NCI-H2227 treated with DMSO at 0.1 percent for 48 hours (cell line): ENCODE data around the gene RASAL2.
"Not testable (repeated sequence)": the region's sequence is repeated elsewhere in the genome, so short reads cannot be mapped to it uniquely, and the experiment has no call there.

Experiments used
- DNase-seq: peaks from one replicate; lab custom pipeline; 2025; lab: John Stamatoyannopoulos, UW

RASAL2 gene

DNA sequence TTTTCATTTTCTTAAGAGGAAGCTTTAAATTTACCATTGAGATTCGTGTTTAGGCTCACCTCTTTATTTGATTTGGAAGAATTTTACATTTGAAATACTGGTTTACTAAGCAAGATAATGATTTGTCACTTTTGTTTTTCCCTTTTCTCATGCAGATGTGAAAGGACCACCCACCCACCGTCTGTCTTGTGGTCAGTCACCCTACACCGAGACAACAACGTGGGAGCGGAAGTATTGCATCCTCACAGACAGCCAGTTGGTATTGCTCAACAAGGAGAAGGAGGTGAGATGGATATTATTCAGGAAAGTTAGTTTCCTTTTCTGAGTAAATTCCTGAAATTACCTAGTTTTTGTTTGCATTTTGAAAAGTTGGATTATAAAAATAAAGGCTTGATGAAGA is 189.5 kb downstream of the RASAL2 start:
- DNase-seq: no peak

GRCh38 chr1:178284058-178284457 is 190.2 kb downstream of the RASAL2 start:
- no peak for DNase-seq

GRCh38 chr1:178291166-178291565 is 197.3 kb downstream of the RASAL2 start:
- no peak for DNase-seq

DNA sequence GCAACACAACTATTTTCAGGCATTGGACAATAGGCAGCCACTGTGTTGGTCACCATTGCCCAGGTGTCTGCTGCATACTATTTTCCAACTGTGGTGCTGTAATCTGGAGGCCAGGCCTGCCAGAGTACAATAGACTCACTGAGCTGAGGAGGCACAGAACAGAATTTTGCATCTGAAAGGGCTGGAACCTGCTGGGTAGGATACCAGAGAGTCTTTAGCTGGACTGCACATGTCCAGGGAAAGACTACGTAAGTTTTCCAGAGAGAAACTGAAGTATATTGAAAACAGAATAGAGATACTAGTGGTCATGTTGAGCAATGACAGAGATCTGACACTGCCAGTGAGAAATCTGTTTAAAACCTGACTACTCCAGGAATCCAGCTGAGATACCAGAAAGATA is 200.8 kb downstream of the RASAL2 start:
- no peak for DNase-seq

GRCh38 chr1:178300352-178300699 is 206.4 kb downstream of the RASAL2 start:
- no peak for DNase-seq

- no peak for DNase-seq
Observed at GRCh38 chr1:178301141-178301540, 207.2 kb downstream of the RASAL2 start.

GRCh38 chr1:178307264-178307663 is 213.4 kb downstream of the RASAL2 start:
- no peak for DNase-seq

DNA sequence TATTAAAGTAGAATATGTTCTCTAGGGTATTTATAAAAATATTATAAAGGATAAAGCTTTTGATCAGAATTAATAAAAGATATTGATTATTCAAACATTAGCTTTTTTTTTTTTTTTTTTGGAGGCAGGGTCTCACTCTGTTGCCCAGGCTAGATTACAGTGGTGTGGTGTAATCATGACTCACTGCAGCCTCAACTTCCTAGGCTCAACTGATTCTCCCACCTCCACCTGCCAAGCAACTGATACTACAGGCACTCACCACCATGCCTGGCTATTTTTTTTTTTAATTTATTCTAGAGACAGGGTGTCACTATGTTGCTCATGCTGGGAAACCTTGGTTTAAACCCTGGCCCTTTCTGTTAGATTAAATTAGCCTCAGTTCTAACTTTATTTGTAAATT is 214.5 kb downstream of the RASAL2 start:
- no peak for DNase-seq

DNA sequence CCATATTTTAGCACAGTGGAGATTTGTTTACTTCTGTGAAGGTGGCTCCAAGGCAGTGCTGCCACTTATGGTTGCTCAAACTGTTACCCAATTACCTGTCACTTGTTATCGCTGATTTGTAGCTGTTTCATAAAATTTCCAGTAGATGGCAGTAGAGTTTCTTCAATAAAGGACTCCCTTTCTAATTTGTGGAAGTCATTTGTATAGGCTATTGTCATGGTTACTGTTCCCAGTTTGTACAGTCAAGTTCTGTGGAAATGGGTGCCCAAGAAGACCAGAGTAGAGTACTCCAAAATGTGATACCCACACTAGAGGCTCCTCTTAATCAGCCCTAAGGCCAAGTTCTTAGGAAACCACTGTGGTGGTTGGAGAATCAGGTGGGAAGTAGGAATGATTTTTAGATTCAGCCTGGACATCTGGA is 216.8 kb downstream of the RASAL2 start:
- peak; percentile 82 for DNase-seq

GRCh38 chr1:178311164-178311563 is 217.3 kb downstream of the RASAL2 start:
- no peak for DNase-seq

- DNase-seq: not testable (repeated sequence)
Observed at GRCh38 chr1:178320280-178320982, 226.5 kb downstream of the RASAL2 start.

DNA sequence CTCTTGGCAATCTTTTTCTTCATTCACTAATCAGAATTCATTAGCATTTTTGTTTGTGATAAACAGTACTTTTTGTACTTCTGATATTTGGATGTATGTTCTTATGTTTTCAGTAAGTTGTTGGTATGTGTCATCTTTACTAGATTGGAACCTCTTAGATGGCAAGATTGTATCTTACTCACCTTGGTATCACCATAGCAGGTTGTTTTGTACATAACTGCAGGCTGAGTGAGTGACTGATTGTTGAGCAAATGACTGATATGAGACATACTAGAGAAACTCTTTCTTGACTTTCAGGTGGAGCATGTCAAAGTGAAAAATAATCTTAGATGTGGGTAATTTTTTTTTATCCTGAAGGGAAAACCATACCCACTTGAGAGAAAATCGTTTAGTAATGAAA is 229.2 kb downstream of the RASAL2 start:
- DNase-seq: no peak

DNA sequence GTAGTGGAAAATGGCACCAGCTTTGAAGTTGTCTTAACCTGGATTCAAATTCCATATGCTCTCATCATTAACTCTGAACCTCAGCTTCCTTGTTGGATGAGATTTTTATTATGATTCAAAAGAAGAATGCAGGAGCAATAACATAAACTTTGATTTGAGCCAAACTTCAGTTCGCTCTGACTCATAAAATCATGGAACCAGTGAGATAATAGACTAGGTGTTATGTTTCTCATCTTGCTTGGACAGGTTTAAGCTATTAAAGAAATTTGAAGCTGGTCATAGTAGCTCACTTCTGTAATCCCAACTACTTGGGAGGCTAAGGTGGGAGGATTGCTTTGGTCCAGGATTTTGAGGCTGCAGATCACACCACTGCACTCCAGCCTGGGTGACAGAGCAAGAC is 230.1 kb downstream of the RASAL2 start:
- DNase-seq: no peak

DNA sequence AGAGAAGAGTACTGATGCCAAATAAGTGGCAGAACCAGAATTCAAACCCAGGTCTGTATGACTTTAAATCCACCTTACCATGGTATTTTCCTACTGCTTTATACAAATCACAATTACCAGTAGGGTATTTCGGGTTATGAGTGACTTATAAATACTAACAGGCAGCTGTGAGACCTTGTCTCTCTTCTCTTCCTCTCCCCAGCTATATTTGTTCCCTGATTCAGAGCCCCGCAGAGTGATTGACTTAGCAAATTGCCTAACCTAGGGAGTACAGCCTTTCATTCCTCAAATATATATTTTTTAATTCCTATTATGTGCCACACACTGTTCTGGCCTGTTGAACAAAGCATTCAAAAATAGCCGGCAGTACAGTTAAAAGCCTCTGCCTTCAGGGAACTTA is 234.8 kb downstream of the RASAL2 start:
- no peak for DNase-seq

- DNase-seq: no peak
Observed at GRCh38 chr1:178330153-178330552, 236.2 kb downstream of the RASAL2 start.

GRCh38 chr1:178330848-178331497 is 237.1 kb downstream of the RASAL2 start:
- DNase-seq: no peak

DNA sequence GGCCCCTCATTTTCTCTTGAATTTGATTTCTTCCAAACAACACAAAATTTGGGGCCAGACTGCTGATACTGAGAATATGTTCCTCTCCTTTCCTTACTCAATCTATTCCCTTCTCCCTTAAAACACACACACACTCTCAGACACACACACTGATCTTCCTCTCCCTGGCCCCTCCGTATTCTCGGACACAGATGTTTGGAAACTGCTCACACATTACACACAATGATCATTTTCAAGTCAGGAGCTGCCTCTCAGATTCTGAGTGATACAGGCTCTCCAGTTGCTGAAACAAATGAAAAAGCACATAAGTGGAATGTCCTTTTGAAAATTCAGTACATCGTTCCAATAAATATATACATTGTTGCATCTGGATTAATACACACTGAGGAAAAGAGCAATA is 241.5 kb downstream of the RASAL2 start:
- no peak for DNase-seq

GRCh38 chr1:178337091-178337706 is 243.3 kb downstream of the RASAL2 start:
- no peak for DNase-seq

- no peak for DNase-seq
Observed at GRCh38 chr1:178339834-178340233, 245.9 kb downstream of the RASAL2 start.

GRCh38 chr1:178341261-178341956 is 247.5 kb downstream of the RASAL2 start:
- peak; percentile 85 for DNase-seq

DNA sequence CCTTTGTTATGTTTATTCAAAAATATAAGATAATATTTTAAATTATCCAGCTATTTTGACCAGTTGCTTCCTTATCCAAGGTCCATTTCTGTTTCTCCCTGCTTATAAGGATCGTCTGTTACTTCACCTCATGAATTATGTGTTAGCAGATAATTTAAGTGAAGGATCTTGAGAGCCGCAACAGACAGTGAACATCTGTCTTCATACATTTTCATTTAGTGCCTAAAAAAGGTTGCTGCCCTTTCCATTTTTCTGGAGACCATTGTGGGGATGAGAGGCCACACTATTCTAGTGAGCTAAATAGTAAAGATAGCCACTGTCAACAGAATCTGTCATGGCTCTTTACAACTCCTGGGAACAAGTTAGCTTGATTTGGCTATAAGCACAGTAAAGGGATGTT is 248.8 kb downstream of the RASAL2 start:
- no peak for DNase-seq

DNA sequence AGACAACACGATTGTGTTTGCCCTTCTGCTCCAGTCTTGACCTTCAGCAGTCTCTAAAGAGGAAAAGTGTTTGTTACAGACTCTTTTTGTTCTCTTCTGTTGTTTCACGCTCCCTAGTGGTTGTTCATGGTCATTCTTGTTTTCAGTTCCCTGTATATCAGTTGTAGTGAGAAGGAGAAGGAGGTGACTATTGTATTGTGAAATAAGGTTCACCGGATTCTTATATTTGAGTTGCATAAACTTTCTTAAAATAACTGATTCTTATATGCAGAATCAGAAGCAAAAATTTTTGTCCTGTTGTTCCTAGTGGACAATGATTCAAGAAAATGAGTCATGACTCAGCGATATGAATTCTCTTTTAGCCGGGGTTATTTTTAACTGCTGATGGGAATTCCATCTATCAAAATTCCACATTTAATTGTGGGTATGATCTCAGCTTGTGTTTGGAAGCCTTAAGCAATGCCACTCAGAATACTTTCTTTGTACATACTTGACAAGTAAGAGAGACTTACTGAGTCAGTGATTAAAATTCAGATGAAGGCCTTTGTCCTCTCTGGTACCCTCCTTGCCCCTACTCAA is 250.7 kb downstream of the RASAL2 start:
- DNase-seq: peak; percentile 43

DNA sequence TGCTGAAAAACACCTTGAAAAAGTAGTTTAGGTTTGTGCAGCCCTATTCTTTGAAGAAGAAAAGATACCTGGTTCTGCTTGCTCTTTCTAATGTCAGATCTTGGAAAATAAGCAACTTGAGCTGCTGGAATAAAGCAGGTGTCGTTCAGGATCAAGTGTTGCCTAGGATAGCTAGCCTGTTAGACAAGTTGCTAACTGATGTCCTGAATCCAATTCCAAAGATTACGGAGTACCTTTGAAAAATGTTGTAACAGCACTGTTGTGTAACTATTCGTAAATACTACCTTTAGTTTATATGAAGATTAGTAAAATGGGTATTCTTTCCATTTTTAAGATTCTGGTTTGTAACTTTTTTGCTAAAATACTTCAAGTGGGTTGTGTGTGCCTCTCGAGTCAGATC is 251.3 kb downstream of the RASAL2 start:
- DNase-seq: no peak
